Uterus (tissue), 2 donors: ENCODE results near the gene SLC25A12.
"Not testable (repeated sequence)": the region's sequence is repeated elsewhere in the genome, so short reads cannot be mapped to it uniquely, and the experiment has no call there.

Source experiments
- POLR2A ChIP-seq, 2 donors: fragments of 450-650 bp; IDR thresholded peaks; one replicate each; pipeline ENCODE4 v1.6.1; 2016; ENCODE audit warnings: antibody characterized with exemption in 2 of 2, mild to moderate bottlenecking in 1 of 2, moderate library complexity in 1 of 2
- TF ChIP-seq, protein P1 (sequence below), 4 experiments: fragments of 200-600 bp in 2 of 4; fragments of 450-650 bp in 2 of 4; sonication (generic) in 2 of 4; IDR thresholded peaks; one replicate each; pipeline ENCODE4 v1.5.1; 2016 to 2019; ENCODE audit warnings: antibody characterized with exemption in 4 of 4, mild to moderate bottlenecking in 2 of 4, moderate library complexity in 1 of 4

DNA sequence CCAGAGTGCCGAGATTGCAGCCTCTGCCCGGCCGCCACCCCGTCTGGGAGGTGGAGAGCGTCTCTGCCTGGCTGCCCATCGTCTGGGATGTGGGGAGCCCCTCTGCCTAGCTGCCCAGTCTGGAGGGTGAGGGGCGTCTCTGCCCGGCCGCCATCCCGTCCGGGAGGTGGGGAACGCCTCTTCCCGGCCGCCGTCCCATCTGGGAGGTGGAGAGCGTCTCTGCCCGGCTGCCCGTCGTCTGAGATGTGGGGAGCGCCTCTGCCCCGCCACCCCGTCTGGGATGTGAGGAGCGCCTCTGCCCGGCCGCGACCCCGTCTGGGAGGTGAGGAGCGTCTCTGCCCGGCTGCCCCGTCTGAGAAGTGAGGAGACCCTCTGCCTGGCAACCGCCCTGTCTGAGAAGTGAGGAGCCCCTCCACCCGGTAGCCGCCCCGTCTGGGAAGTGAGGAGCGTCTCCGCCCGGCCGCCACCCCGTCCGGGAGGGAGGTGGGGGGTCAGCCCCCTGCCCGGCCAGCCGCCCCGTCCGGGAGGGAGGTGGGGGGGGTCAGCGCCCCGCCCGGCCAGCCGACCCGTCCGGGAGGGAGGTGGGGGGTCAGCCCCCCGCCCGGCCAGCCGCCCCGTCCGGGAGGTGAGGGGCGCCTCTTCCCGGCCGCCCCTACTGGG lies 5.7 kb upstream of the SLC25A12 start:
- TF ChIP-seq, protein P1, sequence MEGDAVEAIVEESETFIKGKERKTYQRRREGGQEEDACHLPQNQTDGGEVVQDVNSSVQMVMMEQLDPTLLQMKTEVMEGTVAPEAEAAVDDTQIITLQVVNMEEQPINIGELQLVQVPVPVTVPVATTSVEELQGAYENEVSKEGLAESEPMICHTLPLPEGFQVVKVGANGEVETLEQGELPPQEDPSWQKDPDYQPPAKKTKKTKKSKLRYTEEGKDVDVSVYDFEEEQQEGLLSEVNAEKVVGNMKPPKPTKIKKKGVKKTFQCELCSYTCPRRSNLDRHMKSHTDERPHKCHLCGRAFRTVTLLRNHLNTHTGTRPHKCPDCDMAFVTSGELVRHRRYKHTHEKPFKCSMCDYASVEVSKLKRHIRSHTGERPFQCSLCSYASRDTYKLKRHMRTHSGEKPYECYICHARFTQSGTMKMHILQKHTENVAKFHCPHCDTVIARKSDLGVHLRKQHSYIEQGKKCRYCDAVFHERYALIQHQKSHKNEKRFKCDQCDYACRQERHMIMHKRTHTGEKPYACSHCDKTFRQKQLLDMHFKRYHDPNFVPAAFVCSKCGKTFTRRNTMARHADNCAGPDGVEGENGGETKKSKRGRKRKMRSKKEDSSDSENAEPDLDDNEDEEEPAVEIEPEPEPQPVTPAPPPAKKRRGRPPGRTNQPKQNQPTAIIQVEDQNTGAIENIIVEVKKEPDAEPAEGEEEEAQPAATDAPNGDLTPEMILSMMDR (IDR thresholded peaks at IDR 0.05) = not testable (repeated sequence)
- not testable (repeated sequence) for TF ChIP-seq POLR2A (IDR thresholded peaks at IDR 0.05)
